HCT116 (cell line): ENCODE data around the gene PGRMC2.

Experiments
- EZH2 ChIP-seq: fragments of 200-600 bp; sonication (generic); IDR thresholded peaks from 2 replicates; pipeline ENCODE4 v1.6.1; 2017; ENCODE audit warnings: antibody characterized with exemption, mixed run types
- POLR2A ChIP-seq: IDR thresholded peaks from 2 replicates; pipeline ENCODE4 v1.7.0; 2011; ENCODE audit warnings: borderline replicate concordance; ENCODE audit not compliant: insufficient read depth, insufficient read length; ENCODE audit errors: extremely low read depth
- RAD21 ChIP-seq: IDR thresholded peaks from 2 replicates; pipeline ENCODE4 v1.6.1; 2012; ENCODE audit warnings: low read depth, mild to moderate bottlenecking
- ZBTB33 ChIP-seq: IDR thresholded peaks from 2 replicates; pipeline ENCODE4 v1.6.1; 2011; ENCODE audit warnings: mild to moderate bottlenecking, low read length, moderate library complexity; ENCODE audit not compliant: insufficient replicate concordance; ENCODE audit errors: extremely low read depth

GRCh38 chr4:128333309-128334018 is 45.9 kb upstream of the PGRMC2 start:
- TF ChIP-seq ZBTB33, result no peak
- TF ChIP-seq EZH2, result no peak
- TF ChIP-seq POLR2A, result no peak
- TF ChIP-seq RAD21, result no peak
